ENCODE data around the gene PPOX. TPM values are rescaled to one million over a fixed set of nuclear protein-coding genes. Genes with fewer than 3 reads are reported as not detected.

PPOX gene
- 18.3 and 42.4 TPM in 2 replicates for total RNA-seq (ENCODE audit: low replicate concordance)

GRCh38 chr1:161165742-161166668, at the start of gene PPOX:
PPOX (plus strand) TSS chr1:161166426; CDS start chr1:161166848, 422 bp downstream.
- Histone ChIP-seq H3K4me3 (peak within 1 kb of the TSS; percentile 64), H3K27me3 (no peaks in the 10 kb centered on the region), H3K4me2 (peak within 1 kb of the TSS; percentile 89), H4K20me1 (ENCODE audit: low read depth) (no peaks in the 10 kb centered on the region), H3K9ac (peak within 1 kb of the TSS; percentile 65), H2AFZ (replicated peaks) (peak within 1 kb of the TSS; percentile 44), H3F3A (ENCODE audit: low read depth) (peaks cover 24% of the 10 kb centered on the region), H3K4me1 (no peaks in the 10 kb centered on the region), H3K36me3 (no peaks in the 10 kb centered on the region), H3K27ac (no peak within 1 kb of the TSS), H3K9me3 (ENCODE audit: low read depth) (no peaks in the 10 kb centered on the region), H3K79me2 (ENCODE audit: low read depth) (no peaks in the 10 kb centered on the region)
- Mint-ChIP-seq H3K4me3 (peak within 1 kb of the TSS; percentile 96), H3K27me3 (ENCODE audit: insufficient read depth, low read depth) (peaks cover 5% of the 10 kb centered on the region), H3K27ac (peak within 1 kb of the TSS; percentile 89), H3K9me3 (no peaks in the 10 kb centered on the region), H3K4me1 (peaks cover 32% of the 10 kb centered on the region), H3K36me3 (peaks cover 25% of the 10 kb centered on the region)
- peak; percentile 64 for TF ChIP-seq CTCF (IDR thresholded peaks at IDR 0.05)
- TF ChIP-seq EZH2phosphoT487 (IDR thresholded peaks at IDR 0.05) = no peak
- peak; percentile 97 for DNase-seq (ENCODE audit: low spot score)

- peak within 1 kb of the TSS; percentile 72 for H3K4me3 ChIP-seq
- peaks cover 11% of the 10 kb centered on the region for H3K4me1 ChIP-seq
- no peaks in the 10 kb centered on the region for H3K36me3 ChIP-seq
- H3K9me3 ChIP-seq (ENCODE audit: low read depth) = no peaks in the 10 kb centered on the region
- peaks cover 24% of the 10 kb centered on the region for H4K20me1 ChIP-seq (ENCODE audit: low read depth)
- no peaks in the 10 kb centered on the region for H3K27me3 ChIP-seq
- H3F3A ChIP-seq (ENCODE audit: low read depth) = peaks cover 32% of the 10 kb centered on the region
- H3K4me1 Mint-ChIP-seq = peaks cover 27% of the 10 kb centered on the region
- peak within 1 kb of the TSS; percentile 86 for H2AFZ ChIP-seq (replicated peaks)
- H3K27ac ChIP-seq = peak within 1 kb of the TSS; percentile 83
- peak; percentile 94 for DNase-seq (ENCODE audit: low spot score)
- peak within 1 kb of the TSS; percentile 82 for H3K9ac ChIP-seq
- H3K27ac Mint-ChIP-seq = peak within 1 kb of the TSS; percentile 95
- peaks cover 64% of the 10 kb centered on the region for H3K79me2 ChIP-seq (ENCODE audit: low read depth)
- H3K27me3 Mint-ChIP-seq (ENCODE audit: insufficient read depth, low read depth) = peaks cover 7% of the 10 kb centered on the region
- H3K4me2 ChIP-seq = peak within 1 kb of the TSS; percentile 92
- TF ChIP-seq EZH2 (IDR thresholded peaks at IDR 0.05) (no peak), EZH2phosphoT487 (IDR thresholded peaks at IDR 0.05) (no peak), CTCF (IDR thresholded peaks at IDR 0.05) (no peak)
- H3K4me3 Mint-ChIP-seq = peak within 1 kb of the TSS; percentile 97
- peaks cover 19% of the 10 kb centered on the region for H3K36me3 Mint-ChIP-seq
- H3K9me3 Mint-ChIP-seq = no peaks in the 10 kb centered on the region
Observed at GRCh38 chr1:161117759-161118581, 48.3 kb upstream of the PPOX start, which contains the start of the genes NIT1 and PFDN2. NIT1 (plus strand) TSS chr1:161118105; CDS start chr1:161118177, 72 bp downstream. PFDN2 (minus strand) TSS chr1:161118037; CDS start chr1:161118026, 11 bp downstream.

- peaks cover 51% of the 10 kb centered on the region for H3K79me2 ChIP-seq (ENCODE audit: low read depth)
- H3K36me3 Mint-ChIP-seq = peaks cover 25% of the 10 kb centered on the region
- peak; percentile 58 for DNase-seq (ENCODE audit: low spot score)
Observed at GRCh38 chr1:161119092-161119903, 46.9 kb upstream of the PPOX start.

More at GRCh38 chr1:161119092-161119903, 46.9 kb upstream of the PPOX start:
- no peaks in the 10 kb centered on the region for H3K9me3 Mint-ChIP-seq
- H3K4me1 Mint-ChIP-seq = peaks cover 27% of the 10 kb centered on the region
- no peak overlapping the region for H2AFZ ChIP-seq (replicated peaks)
- peaks cover 7% of the 10 kb centered on the region for H3K27me3 Mint-ChIP-seq (ENCODE audit: insufficient read depth, low read depth)
- TF ChIP-seq CTCF (IDR thresholded peaks at IDR 0.05) = peak; percentile 43
- TF ChIP-seq EZH2 (IDR thresholded peaks at IDR 0.05) = no peak
- no peak overlapping the region for H3K27ac Mint-ChIP-seq
- peaks cover 32% of the 10 kb centered on the region for H3F3A ChIP-seq (ENCODE audit: low read depth)
- H3K27ac ChIP-seq = no peak overlapping the region
- no peaks in the 10 kb centered on the region for H3K27me3 ChIP-seq
- H3K4me3 Mint-ChIP-seq = peak overlapping the region; percentile 97
- H3K36me3 ChIP-seq = no peaks in the 10 kb centered on the region
- peak overlapping the region; percentile 72 for H3K4me3 ChIP-seq
- peaks cover 13% of the 10 kb centered on the region for H4K20me1 ChIP-seq (ENCODE audit: low read depth)
- H3K4me2 ChIP-seq = peak overlapping the region; percentile 92
- peaks cover 11% of the 10 kb centered on the region for H3K4me1 ChIP-seq
- H3K9me3 ChIP-seq (ENCODE audit: low read depth) = no peaks in the 10 kb centered on the region
- H3K9ac ChIP-seq = no peak overlapping the region

All from neural progenitor cell (in vitro differentiated cells).